Measurements from ENCODE around the gene KRTAP10-10.
"Not testable (repeated sequence)": the region's sequence is repeated elsewhere in the genome, so short reads cannot be mapped to it uniquely, and the experiment has no call there.

Gene KRTAP10-10

GRCh38 chr21:44637018-44637850 lies at the start of gene KRTAP10-10:
TSS of gene KRTAP10-10 (plus strand) at chr21:44637356. CDS start at chr21:44637418, 62 bp downstream.
- DNase-seq (ENCODE audit: low read depth), result no peak

GRCh38 chr21:44589094-44589493 lies 48.1 kb upstream of the KRTAP10-10 start:
- no peak for DNase-seq (ENCODE audit: low read depth)

- no peak for DNase-seq (ENCODE audit: low read depth)
These were observed 47.4 kb upstream of the KRTAP10-10 start for GRCh38 chr21:44589586-44590305.

- DNase-seq (ENCODE audit: low read depth), result no peak
These were observed 46.8 kb upstream of the KRTAP10-10 start for GRCh38 chr21:44590311-44590721.

- not testable (repeated sequence) for DNase-seq (ENCODE audit: low read depth)
These were observed 46.0 kb upstream of the KRTAP10-10 start for GRCh38 chr21:44590897-44591800.

- DNase-seq (ENCODE audit: low read depth), result not testable (repeated sequence)
These were observed 45.4 kb upstream of the KRTAP10-10 start for GRCh38 chr21:44591801-44592130.

GRCh38 chr21:44592446-44593311 lies 44.5 kb upstream of the KRTAP10-10 start, which contains the start of gene KRTAP10-6:
TSS of gene KRTAP10-6 (minus strand) at chr21:44592505. CDS start at chr21:44592484, 21 bp downstream.
- DNase-seq (ENCODE audit: low read depth), result no peak

- DNase-seq (ENCODE audit: low read depth), result no peak
These were observed 43.4 kb upstream of the KRTAP10-10 start for GRCh38 chr21:44593598-44594405.

GRCh38 chr21:44594406-44594916 lies 42.7 kb upstream of the KRTAP10-10 start:
- DNase-seq (ENCODE audit: low read depth), result no peak

GRCh38 chr21:44595524-44595923 lies 41.6 kb upstream of the KRTAP10-10 start:
- DNase-seq (ENCODE audit: low read depth), result no peak

- DNase-seq (ENCODE audit: low read depth), result no peak
These were observed 41.0 kb upstream of the KRTAP10-10 start for GRCh38 chr21:44596068-44596725.

- DNase-seq (ENCODE audit: low read depth), result no peak
These were observed 39.1 kb upstream of the KRTAP10-10 start for GRCh38 chr21:44598061-44598460.

- DNase-seq (ENCODE audit: low read depth), result no peak
These were observed 37.7 kb upstream of the KRTAP10-10 start for GRCh38 chr21:44599264-44600029.

- not testable (repeated sequence) for DNase-seq (ENCODE audit: low read depth)
These were observed 36.8 kb upstream of the KRTAP10-10 start, which contains the start of gene KRTAP10-7 for GRCh38 chr21:44600118-44600978. TSS of gene KRTAP10-7 (plus strand) at chr21:44600597. CDS start at chr21:44600622, 25 bp downstream.

GRCh38 chr21:44601091-44601490 lies 36.1 kb upstream of the KRTAP10-10 start:
- DNase-seq (ENCODE audit: low read depth), result not testable (repeated sequence)

- no peak for DNase-seq (ENCODE audit: low read depth)
These were observed 35.3 kb upstream of the KRTAP10-10 start for GRCh38 chr21:44601596-44602462.

- DNase-seq (ENCODE audit: low read depth), result no peak
These were observed 34.7 kb upstream of the KRTAP10-10 start for GRCh38 chr21:44602463-44602850.

Data from amniotic epithelial cell (primary cell).